ENCODE data around the gene MID1IP1.

MID1IP1 gene

GRCh38 chrX:38800981-38801845, at the start of gene MID1IP1:
TSS of gene MID1IP1 (plus strand) at chrX:38801459. CDS start at chrX:38804947, 3,488 bp downstream.
- H3K27ac Mint-ChIP-seq, result peak within 1 kb of the TSS; percentile 95
- peaks cover 14% of the 10 kb centered on the region for H3K4me1 Mint-ChIP-seq (ENCODE audit: low read depth)
- DNase-seq (ENCODE audit: low spot score), result peak; percentile 81

DNA sequence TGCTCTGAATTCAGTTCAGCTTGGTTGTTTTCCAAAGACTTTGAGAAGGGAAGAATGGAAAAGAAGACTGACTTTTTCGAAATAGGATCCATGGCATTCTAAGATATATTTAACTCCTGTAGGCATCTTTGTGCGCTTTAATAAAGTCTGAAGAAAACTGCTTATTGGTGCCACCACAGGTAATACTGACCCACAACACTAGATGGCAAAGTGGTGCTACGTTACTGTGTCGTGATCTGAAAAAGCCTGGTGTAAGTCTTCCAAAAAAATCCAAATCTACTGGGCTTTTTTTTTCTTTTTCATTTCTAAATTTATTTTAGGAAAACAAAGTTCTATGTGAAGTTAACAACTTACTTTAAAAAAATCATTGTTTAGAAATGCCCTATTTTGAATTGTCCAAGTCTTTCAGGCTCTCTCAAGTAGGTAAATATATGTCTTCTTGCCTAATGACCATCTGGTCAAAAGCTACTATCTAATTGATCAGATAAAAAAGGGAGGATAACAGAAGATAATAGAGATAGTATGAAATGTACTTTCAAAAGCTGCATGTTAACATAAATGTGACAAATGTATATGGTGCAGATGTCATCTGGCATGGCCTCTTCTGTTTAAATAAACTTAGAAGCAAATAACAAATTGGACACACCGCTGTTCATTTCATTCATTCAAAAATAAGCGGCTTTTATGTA, 47.0 kb upstream of the MID1IP1 start:
- no peaks in the 10 kb centered on the region for H3K36me3 Mint-ChIP-seq (ENCODE audit: low read depth)
- H3K27me3 Mint-ChIP-seq (ENCODE audit: low read depth), result peaks cover 4% of the 10 kb centered on the region
- H3K4me3 Mint-ChIP-seq, result no peak overlapping the region
- no peak overlapping the region for H3K27ac Mint-ChIP-seq
- no peak for DNase-seq (ENCODE audit: low spot score)
- peaks cover 3% of the 10 kb centered on the region for H3K9me3 Mint-ChIP-seq
- H3K4me1 Mint-ChIP-seq (ENCODE audit: low read depth), result no peaks in the 10 kb centered on the region

More at GRCh38 chrX:38800981-38801845, at the start of gene MID1IP1:
- Mint-ChIP-seq H3K9me3 (no peaks in the 10 kb centered on the region), H3K27me3 (ENCODE audit: low read depth) (no peaks in the 10 kb centered on the region), H3K36me3 (ENCODE audit: low read depth) (peaks cover 29% of the 10 kb centered on the region), H3K4me3 (peak within 1 kb of the TSS; percentile 96)

DNA sequence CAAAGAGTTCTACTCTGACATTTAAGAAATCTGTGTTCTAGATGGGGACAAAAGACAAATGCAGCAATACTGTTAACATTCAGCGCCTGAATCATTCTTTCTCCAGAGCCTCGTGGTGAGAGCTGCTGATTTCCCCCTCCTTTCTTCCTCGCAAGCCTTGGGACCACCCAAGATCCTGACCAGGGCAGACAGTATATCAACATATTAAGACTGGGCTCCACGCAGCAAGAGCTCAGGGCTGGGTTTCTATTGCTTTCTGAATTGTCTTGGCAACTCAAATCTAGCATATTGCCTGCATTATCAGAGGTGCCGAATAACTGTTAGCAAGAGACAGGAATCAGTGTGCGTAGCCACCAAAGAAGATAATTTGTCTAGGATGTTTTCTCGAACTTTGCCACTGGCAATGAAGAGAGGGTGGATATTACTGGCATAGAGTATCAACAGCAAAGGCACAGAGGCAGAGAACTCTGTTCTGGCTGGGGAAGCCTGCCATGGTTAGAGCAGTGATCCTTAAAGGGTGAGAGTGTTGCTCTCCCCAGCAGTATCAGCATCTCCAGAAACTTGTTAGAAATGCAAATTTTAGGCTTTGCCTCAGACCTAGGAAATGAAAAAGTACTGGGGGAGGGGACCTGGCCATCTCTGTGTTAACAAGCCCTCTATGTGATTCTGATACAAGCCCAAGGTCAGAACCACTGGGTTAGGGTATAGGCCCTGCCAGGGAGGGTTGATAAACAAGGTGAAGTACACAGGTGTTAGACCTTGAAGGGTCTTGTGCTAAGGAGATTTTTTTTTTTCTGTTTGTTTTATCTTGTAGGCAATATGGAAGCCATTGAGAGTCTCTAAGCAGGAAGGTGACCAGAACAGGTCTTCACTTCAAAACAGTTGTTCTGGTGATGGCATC, 46.2 kb upstream of the MID1IP1 start:
- peaks cover 3% of the 10 kb centered on the region for H3K9me3 Mint-ChIP-seq
- no peak for DNase-seq (ENCODE audit: low spot score)
- no peaks in the 10 kb centered on the region for H3K4me1 Mint-ChIP-seq (ENCODE audit: low read depth)
- H3K36me3 Mint-ChIP-seq (ENCODE audit: low read depth), result no peaks in the 10 kb centered on the region
- H3K4me3 Mint-ChIP-seq, result no peak overlapping the region
- H3K27me3 Mint-ChIP-seq (ENCODE audit: low read depth), result peaks cover 4% of the 10 kb centered on the region
- no peak overlapping the region for H3K27ac Mint-ChIP-seq

DNA sequence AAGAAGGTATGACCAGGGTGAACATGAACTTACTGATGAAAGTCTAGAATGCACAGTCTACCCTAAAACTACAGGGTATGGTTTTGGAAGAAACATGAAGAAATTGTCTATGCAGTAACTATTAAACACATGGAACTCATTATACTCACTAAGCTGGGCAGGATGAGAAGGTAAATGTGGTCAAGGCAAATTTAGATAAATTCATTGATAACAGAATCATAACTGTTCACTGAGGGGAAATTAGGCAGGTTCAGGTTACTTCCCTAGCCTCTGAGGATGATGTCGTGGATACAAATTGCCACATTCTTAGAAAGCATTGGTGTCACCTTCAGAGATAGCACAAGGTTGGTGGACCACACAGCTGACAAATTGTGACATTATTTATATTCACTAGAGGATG, 40.4 kb upstream of the MID1IP1 start:
- H3K36me3 Mint-ChIP-seq (ENCODE audit: low read depth), result no peaks in the 10 kb centered on the region
- no peak overlapping the region for H3K27ac Mint-ChIP-seq
- no peak overlapping the region for H3K4me3 Mint-ChIP-seq
- DNase-seq (ENCODE audit: low spot score), result no peak
- no peaks in the 10 kb centered on the region for H3K4me1 Mint-ChIP-seq (ENCODE audit: low read depth)
- peaks cover 2% of the 10 kb centered on the region for H3K27me3 Mint-ChIP-seq (ENCODE audit: low read depth)
- H3K9me3 Mint-ChIP-seq, result peaks cover 3% of the 10 kb centered on the region

GRCh38 chrX:38768079-38768478, 33.2 kb upstream of the MID1IP1 start:
- no peaks in the 10 kb centered on the region for H3K36me3 Mint-ChIP-seq (ENCODE audit: low read depth)
- H3K27ac Mint-ChIP-seq, result no peak overlapping the region
- H3K9me3 Mint-ChIP-seq, result no peaks in the 10 kb centered on the region
- H3K4me3 Mint-ChIP-seq, result no peak overlapping the region
- H3K4me1 Mint-ChIP-seq (ENCODE audit: low read depth), result no peaks in the 10 kb centered on the region
- no peak for DNase-seq (ENCODE audit: low spot score)
- no peaks in the 10 kb centered on the region for H3K27me3 Mint-ChIP-seq (ENCODE audit: low read depth)

DNA sequence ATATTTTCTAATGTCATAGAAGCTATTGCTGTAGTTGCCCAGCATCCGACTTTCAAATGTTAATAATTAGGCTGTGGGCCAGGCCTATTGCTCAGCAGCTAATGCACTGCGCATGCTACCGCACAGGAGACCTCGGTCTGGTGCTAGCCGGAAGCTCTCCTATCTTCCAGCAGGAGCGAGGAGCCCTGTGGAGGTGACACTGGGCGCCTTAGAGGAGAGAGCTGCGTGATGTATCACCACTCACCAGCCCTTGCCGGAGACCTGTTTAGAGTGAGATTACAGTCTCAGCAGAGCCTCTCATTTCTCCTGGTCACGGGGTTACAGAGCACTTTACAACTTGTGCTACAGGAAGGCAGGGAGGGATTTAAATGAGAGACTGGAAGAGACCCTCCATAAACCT, 31.1 kb upstream of the MID1IP1 start:
- no peaks in the 10 kb centered on the region for H3K9me3 Mint-ChIP-seq
- H3K4me1 Mint-ChIP-seq (ENCODE audit: low read depth), result peaks cover 2% of the 10 kb centered on the region
- DNase-seq (ENCODE audit: low spot score), result no peak
- H3K36me3 Mint-ChIP-seq (ENCODE audit: low read depth), result no peaks in the 10 kb centered on the region
- H3K27ac Mint-ChIP-seq, result no peak overlapping the region
- no peak overlapping the region for H3K4me3 Mint-ChIP-seq
- H3K27me3 Mint-ChIP-seq (ENCODE audit: low read depth), result peaks cover 3% of the 10 kb centered on the region

- H3K4me1 Mint-ChIP-seq (ENCODE audit: low read depth), result peaks cover 2% of the 10 kb centered on the region
- no peak overlapping the region for H3K27ac Mint-ChIP-seq
- H3K36me3 Mint-ChIP-seq (ENCODE audit: low read depth), result no peaks in the 10 kb centered on the region
- DNase-seq (ENCODE audit: low spot score), result no peak
- peaks cover 3% of the 10 kb centered on the region for H3K27me3 Mint-ChIP-seq (ENCODE audit: low read depth)
- H3K4me3 Mint-ChIP-seq, result no peak overlapping the region
- H3K9me3 Mint-ChIP-seq, result no peaks in the 10 kb centered on the region
These were observed 27.0 kb upstream of the MID1IP1 start for GRCh38 chrX:38774249-38774648.

GRCh38 chrX:38796946-38797345, 4.3 kb upstream of the MID1IP1 start:
- H3K4me1 Mint-ChIP-seq (ENCODE audit: low read depth), result peaks cover 6% of the 10 kb centered on the region
- no peak for DNase-seq (ENCODE audit: low spot score)
- peaks cover 6% of the 10 kb centered on the region for H3K36me3 Mint-ChIP-seq (ENCODE audit: low read depth)
- H3K9me3 Mint-ChIP-seq, result no peaks in the 10 kb centered on the region
- H3K27ac Mint-ChIP-seq, result no peak overlapping the region
- H3K27me3 Mint-ChIP-seq (ENCODE audit: low read depth), result no peaks in the 10 kb centered on the region
- no peak overlapping the region for H3K4me3 Mint-ChIP-seq

DNA sequence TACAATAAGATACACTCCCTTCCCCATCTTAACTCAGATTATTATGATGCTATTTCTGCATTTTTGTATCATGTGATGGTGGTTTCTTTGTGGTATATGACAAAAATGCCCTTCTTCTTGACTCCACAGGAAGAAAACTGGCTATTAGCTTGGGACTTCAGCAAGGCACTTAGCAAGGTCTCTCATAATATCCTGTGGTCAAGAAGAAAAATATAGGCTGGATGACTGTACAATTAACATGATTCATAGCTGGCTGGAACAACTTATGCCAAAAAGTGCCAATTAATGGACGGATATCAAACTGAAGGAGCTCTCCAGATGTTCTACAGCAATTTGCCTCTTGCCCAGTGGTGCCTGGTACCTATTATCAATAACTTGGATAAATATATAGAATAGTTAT, 2.3 kb upstream of the MID1IP1 start:
- Mint-ChIP-seq H3K27me3 (ENCODE audit: low read depth) (no peaks in the 10 kb centered on the region), H3K36me3 (ENCODE audit: low read depth) (peaks cover 12% of the 10 kb centered on the region), H3K27ac (no peak overlapping the region), H3K4me3 (no peak overlapping the region), H3K9me3 (no peaks in the 10 kb centered on the region), H3K4me1 (ENCODE audit: low read depth) (peaks cover 14% of the 10 kb centered on the region)
- DNase-seq (ENCODE audit: low spot score), result no peak

DNA sequence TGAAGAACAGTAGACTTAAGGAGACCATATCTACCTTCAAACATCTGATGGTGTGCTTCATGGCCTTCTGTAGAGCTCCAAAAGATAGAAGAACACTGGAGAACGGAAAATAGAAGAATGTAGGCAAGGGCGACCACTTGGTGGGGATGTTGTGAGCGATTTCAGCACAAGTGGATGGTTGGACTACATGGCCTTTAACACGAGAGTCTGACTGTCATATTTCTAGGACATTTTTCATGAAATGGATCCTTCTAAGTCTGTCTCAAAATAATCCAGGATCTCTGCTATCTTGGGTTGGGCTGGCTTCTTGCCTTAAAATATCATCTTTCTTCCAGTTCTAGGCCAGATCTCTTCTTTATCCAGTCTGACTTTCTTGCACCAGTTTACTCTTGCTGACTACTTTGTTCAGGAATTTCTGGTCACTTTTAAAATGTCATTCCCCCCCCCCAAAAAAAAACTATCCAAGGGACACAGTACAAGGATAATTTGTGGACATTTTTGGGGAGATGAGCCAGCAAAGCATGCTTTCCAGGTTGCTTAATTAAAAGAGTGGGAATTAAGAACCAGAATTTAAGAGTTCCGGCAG, 1.2 kb upstream of the MID1IP1 start:
- DNase-seq (ENCODE audit: low spot score), result no peak
- Mint-ChIP-seq H3K36me3 (ENCODE audit: low read depth) (peaks cover 19% of the 10 kb centered on the region), H3K4me3 (peak overlapping the region; percentile 38), H3K4me1 (ENCODE audit: low read depth) (peaks cover 14% of the 10 kb centered on the region), H3K27ac (peak overlapping the region; percentile 36), H3K9me3 (no peaks in the 10 kb centered on the region), H3K27me3 (ENCODE audit: low read depth) (no peaks in the 10 kb centered on the region)

DNA sequence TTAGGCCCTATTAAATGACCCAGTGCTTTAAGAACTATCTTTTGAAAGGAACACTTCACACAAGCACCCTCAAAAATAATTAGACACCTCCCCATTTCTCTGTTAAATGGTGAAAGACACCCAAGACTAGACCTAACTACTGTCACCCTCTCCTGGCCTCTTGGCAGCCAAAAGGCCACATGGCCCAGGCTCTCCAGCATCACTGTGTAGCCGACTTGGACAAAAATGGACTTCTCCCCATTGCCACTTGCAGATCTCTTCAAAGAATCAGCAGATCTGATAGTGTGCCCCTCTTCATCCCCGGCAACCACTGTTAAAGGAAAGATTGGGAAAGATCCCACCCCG, 2.0 kb downstream of the MID1IP1 start:
- peak overlapping the region; percentile 95 for H3K27ac Mint-ChIP-seq
- peak overlapping the region; percentile 96 for H3K4me3 Mint-ChIP-seq
- H3K27me3 Mint-ChIP-seq (ENCODE audit: low read depth), result no peaks in the 10 kb centered on the region
- DNase-seq (ENCODE audit: low spot score), result no peak
- H3K4me1 Mint-ChIP-seq (ENCODE audit: low read depth), result peaks cover 17% of the 10 kb centered on the region
- peaks cover 42% of the 10 kb centered on the region for H3K36me3 Mint-ChIP-seq (ENCODE audit: low read depth)
- no peaks in the 10 kb centered on the region for H3K9me3 Mint-ChIP-seq

DNA sequence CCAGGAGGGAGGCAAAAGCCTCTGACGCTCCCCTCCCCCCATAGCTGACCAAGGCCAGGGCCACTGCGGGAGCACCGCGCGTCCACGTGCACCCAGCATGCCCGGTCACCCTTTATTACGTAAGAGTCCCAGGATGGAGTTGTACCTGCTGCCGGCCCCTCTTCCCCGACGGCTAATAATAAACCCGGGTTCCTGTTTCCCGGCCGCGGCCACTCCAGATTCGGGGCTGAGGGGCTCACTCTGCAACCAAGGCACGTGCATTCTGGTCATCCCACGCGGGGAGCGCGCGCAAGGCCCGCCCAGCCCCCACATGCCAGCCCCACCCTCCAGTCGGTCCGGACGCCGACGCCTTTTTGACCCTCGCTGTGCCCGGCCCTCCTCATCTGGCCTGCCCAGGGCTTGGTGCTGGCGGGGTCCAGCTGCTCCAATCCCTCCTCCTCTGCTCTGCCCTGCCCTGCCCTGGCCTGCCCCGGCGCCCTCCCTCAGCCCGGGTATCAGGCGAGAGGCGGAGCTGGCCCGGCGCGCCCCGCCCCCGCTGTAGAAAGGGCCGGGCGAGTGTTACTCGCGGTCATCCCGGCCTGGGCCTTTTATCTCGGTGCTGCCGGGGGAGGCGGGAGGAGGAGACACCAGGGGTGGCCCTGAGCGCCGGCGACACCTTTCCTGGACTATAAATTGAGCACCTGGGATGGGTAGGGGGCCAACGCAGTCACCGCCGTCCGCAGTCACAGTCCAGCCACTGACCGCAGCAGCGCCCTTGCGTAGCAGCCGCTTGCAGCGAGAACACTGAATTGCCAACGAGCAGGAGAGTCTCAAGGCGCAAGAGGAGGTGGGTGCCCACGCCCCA, 2.6 kb downstream of the MID1IP1 start:
- H3K4me1 Mint-ChIP-seq (ENCODE audit: low read depth), result peaks cover 20% of the 10 kb centered on the region
- H3K4me3 Mint-ChIP-seq, result peak overlapping the region; percentile 96
- H3K27ac Mint-ChIP-seq, result peak overlapping the region; percentile 95
- H3K9me3 Mint-ChIP-seq, result no peaks in the 10 kb centered on the region
- peak; percentile 81 for DNase-seq (ENCODE audit: low spot score)
- H3K27me3 Mint-ChIP-seq (ENCODE audit: low read depth), result no peaks in the 10 kb centered on the region
- H3K36me3 Mint-ChIP-seq (ENCODE audit: low read depth), result peaks cover 44% of the 10 kb centered on the region

GRCh38 chrX:38804432-38804681, 3.1 kb downstream of the MID1IP1 start:
- peak overlapping the region; percentile 96 for H3K4me3 Mint-ChIP-seq
- no peak for DNase-seq (ENCODE audit: low spot score)
- no peaks in the 10 kb centered on the region for H3K27me3 Mint-ChIP-seq (ENCODE audit: low read depth)
- H3K9me3 Mint-ChIP-seq, result no peaks in the 10 kb centered on the region
- H3K27ac Mint-ChIP-seq, result peak overlapping the region; percentile 95
- peaks cover 21% of the 10 kb centered on the region for H3K4me1 Mint-ChIP-seq (ENCODE audit: low read depth)
- H3K36me3 Mint-ChIP-seq (ENCODE audit: low read depth), result peaks cover 44% of the 10 kb centered on the region

All from T-helper 2 cell treated with Interferon-gamma antibody and Interleukin-4, amounts not matched to agents 5 μg/mL and 100 μg/mL, for 36 hours (primary cell).